Measurements from ENCODE around the gene MPG.

MPG gene

GRCh38 chr16:67884-68789 lies 9.9 kb upstream of the MPG start:
- no peak for DNase-seq

- DNase-seq: no peak
Measured at GRCh38 chr16:69181-69580, 8.8 kb upstream of the MPG start.

- no peak for DNase-seq
Measured at GRCh38 chr16:71210-71539, 6.8 kb upstream of the MPG start.

- DNase-seq: no peak
Measured at GRCh38 chr16:71540-72401, 6.3 kb upstream of the MPG start.

GRCh38 chr16:72561-73548 lies 5.2 kb upstream of the MPG start, which contains the start of gene RHBDF1:
RHBDF1 (minus strand) TSS chr16:72631; CDS start chr16:65015, 7,616 bp downstream.
- no peak for DNase-seq

GRCh38 chr16:74051-74746 lies 3.8 kb upstream of the MPG start:
- DNase-seq: no peak

- no peak for DNase-seq
Measured at GRCh38 chr16:74747-75334, 3.2 kb upstream of the MPG start.

- no peak for DNase-seq
Measured at GRCh38 chr16:75580-76501, 2.2 kb upstream of the MPG start.

- no peak for DNase-seq
Measured at GRCh38 chr16:76535-77272, 1.3 kb upstream of the MPG start.

- DNase-seq: peak; percentile 41
Measured at GRCh38 chr16:77273-77806, 685 bp upstream of the MPG start.

- DNase-seq: no peak
Measured at GRCh38 chr16:78444-79150, 572 bp downstream of the MPG start.

- no peak for DNase-seq
Measured at GRCh38 chr16:79151-80054, 1.4 kb downstream of the MPG start.

GRCh38 chr16:83060-83603 lies 5.1 kb downstream of the MPG start:
- no peak for DNase-seq

- DNase-seq: no peak
Measured at GRCh38 chr16:83781-84615, 6.0 kb downstream of the MPG start.

GRCh38 chr16:84718-85406 lies 6.8 kb downstream of the MPG start:
- peak; percentile 39 for DNase-seq

- no peak for DNase-seq
Measured at GRCh38 chr16:85407-85782, 7.4 kb downstream of the MPG start.

Data from stimulated activated CD4-positive, alpha-beta T cell treated with anti-CD3 and anti-CD28 coated beads, Interleukin-12 subunit alpha, Interleukin-12 subunit beta, amount 100 ng/mL, for 4 hours (primary cell).